ENCODE data around the gene USP40. TPM values are rescaled to one million over a fixed set of nuclear protein-coding genes. Genes with fewer than 3 reads are reported as not detected.

The USP40 gene
- total RNA-seq, 4 donors from 2014 or later = 10.9 to 29.2 (median 12.4) TPM

- in situ Hi-C loops (cut with MboI; ENCODE audit: low sequenced_read_pairs in 4 of 4) = no loop called here
- DNase-seq = no peak
These were observed 107.2 kb downstream of the USP40 start for GRCh38 chr2:233459426-233459825.

DNA sequence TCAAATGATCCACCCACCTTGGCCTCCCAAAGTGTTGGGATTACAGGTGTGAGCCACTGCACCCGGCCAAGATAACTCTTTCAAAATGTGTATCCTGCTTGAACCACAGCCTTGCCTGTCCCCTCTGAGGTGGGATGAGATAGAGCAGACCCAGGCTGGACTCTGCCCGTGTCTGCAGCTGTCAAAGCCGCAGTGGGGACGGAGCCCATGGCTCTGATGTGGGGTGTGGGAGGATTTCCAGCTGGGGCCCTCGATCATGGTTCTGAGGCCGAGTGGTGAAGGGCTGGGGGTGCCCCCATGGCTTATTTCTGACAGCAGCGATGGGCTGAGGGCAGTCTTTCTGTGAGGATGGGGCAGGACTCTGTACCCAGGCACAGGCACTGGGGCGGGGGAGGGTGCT lies 107.8 kb downstream of the USP40 start:
- no peak for TF ChIP-seq POLR2A (IDR thresholded peaks at IDR 0.05)
- TF ChIP-seq, protein P1, sequence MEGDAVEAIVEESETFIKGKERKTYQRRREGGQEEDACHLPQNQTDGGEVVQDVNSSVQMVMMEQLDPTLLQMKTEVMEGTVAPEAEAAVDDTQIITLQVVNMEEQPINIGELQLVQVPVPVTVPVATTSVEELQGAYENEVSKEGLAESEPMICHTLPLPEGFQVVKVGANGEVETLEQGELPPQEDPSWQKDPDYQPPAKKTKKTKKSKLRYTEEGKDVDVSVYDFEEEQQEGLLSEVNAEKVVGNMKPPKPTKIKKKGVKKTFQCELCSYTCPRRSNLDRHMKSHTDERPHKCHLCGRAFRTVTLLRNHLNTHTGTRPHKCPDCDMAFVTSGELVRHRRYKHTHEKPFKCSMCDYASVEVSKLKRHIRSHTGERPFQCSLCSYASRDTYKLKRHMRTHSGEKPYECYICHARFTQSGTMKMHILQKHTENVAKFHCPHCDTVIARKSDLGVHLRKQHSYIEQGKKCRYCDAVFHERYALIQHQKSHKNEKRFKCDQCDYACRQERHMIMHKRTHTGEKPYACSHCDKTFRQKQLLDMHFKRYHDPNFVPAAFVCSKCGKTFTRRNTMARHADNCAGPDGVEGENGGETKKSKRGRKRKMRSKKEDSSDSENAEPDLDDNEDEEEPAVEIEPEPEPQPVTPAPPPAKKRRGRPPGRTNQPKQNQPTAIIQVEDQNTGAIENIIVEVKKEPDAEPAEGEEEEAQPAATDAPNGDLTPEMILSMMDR (IDR thresholded peaks at IDR 0.05 in 4 of 5, conservative IDR thresholded peaks at IDR 0.05 in 1 of 5) = no peak
- Histone ChIP-seq H3K4me1 (peaks cover 12 to 13% of the 10 kb centered on the region in 2 donors), H3K27me3 (no peaks in the 10 kb centered on the region), H3K27ac (peak overlapping the region in 3 of 4 donors; percentile 22 to 87 (median 51)), H3K36me3 (peaks cover 0 to 96% of the 10 kb centered on the region in 2 donors), H3K9me3 (no peaks in the 10 kb centered on the region), H3K4me3 (no peak overlapping the region)
- in situ Hi-C loops (cut with MboI; ENCODE audit: low sequenced_read_pairs in 4 of 4) (no loop called here), intact Hi-C loops (cut with DNase I; ENCODE audit: low total_unique reads) (no loop called here)
- DNase-seq = no peak
- no peak for ATAC-seq

More at GRCh38 chr2:233459426-233459825, 107.2 kb downstream of the USP40 start:
- peak overlapping the region; percentile 23 to 87 (median 66) for H3K27ac ChIP-seq
- intact Hi-C loops (cut with DNase I; ENCODE audit: low total_unique reads) = no loop called here
- H3K27me3 ChIP-seq = no peaks in the 10 kb centered on the region
- H3K36me3 ChIP-seq = peaks cover 0 to 96% of the 10 kb centered on the region in 2 donors
- no peaks in the 10 kb centered on the region for H3K9me3 ChIP-seq
- no peak overlapping the region for H3K4me3 ChIP-seq
- ATAC-seq = no peak
- no peak for TF ChIP-seq POLR2A (IDR thresholded peaks at IDR 0.05)
- TF ChIP-seq, protein P1 (IDR thresholded peaks at IDR 0.05 in 4 of 5, conservative IDR thresholded peaks at IDR 0.05 in 1 of 5) = no peak
- H3K4me1 ChIP-seq = peaks cover 12 to 13% of the 10 kb centered on the region in 2 donors

- in situ Hi-C loops (cut with MboI; ENCODE audit: low sequenced_read_pairs in 4 of 4) = no loop called here
- Histone ChIP-seq H3K27me3 (no peaks in the 10 kb centered on the region), H3K27ac (peak overlapping the region in 1 of 4 donors; percentile 87), H3K4me1 (peaks cover 12 to 13% of the 10 kb centered on the region in 2 donors), H3K9me3 (no peaks in the 10 kb centered on the region), H3K36me3 (peaks cover 0 to 97% of the 10 kb centered on the region in 2 donors), H3K4me3 (no peak overlapping the region)
- TF ChIP-seq, protein P1 (IDR thresholded peaks at IDR 0.05 in 4 of 5, conservative IDR thresholded peaks at IDR 0.05 in 1 of 5) = no peak
- no peak for TF ChIP-seq POLR2A (IDR thresholded peaks at IDR 0.05)
- DNase-seq (no peak), ATAC-seq (no peak)
- intact Hi-C loops (cut with DNase I; ENCODE audit: low total_unique reads) = no loop called here
These were observed 108.5 kb downstream of the USP40 start for GRCh38 chr2:233458031-233458610.

DNA sequence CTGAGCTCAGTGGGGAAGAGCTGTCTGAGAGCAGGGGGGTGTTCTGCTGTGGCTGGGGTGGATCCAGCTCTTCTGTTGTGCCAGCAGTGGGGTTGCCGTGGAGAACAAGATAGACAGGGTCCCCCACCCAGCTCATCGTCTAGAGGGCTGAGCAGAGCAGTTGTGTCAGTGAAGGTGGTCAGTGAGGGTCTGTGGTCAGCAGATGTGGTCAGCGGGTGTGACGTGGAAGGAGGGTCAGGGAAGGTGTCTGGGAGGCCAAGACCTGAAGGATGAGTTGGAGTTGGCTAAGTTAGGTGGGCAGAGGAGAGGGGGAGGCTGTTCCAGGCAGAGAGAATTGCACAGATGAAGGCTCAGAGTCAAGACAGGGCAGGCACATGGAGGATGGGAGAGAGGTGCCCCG lies 109.2 kb downstream of the USP40 start:
- TF ChIP-seq, protein P1 (IDR thresholded peaks at IDR 0.05 in 4 of 5, conservative IDR thresholded peaks at IDR 0.05 in 1 of 5) = no peak
- no peak for TF ChIP-seq POLR2A (IDR thresholded peaks at IDR 0.05)
- in situ Hi-C loops (cut with MboI; ENCODE audit: low sequenced_read_pairs in 4 of 4) = no loop called here

More for the DNA sequence above, 109.2 kb downstream of the USP40 start:
- intact Hi-C loops (cut with DNase I; ENCODE audit: low total_unique reads) = no loop called here
- peaks cover 0 to 97% of the 10 kb centered on the region in 2 donors for H3K36me3 ChIP-seq
- H3K4me1 ChIP-seq = peaks cover 12 to 13% of the 10 kb centered on the region in 2 donors
- no peak for DNase-seq
- H3K27me3 ChIP-seq = no peaks in the 10 kb centered on the region
- ATAC-seq = no peak
- H3K4me3 ChIP-seq = no peak overlapping the region
- no peaks in the 10 kb centered on the region for H3K9me3 ChIP-seq
- no peak overlapping the region for H3K27ac ChIP-seq
